MCF 10A (cell line): ENCODE measurements around the gene RBM20. TPM values are rescaled to one million over a fixed set of nuclear protein-coding genes. Genes with fewer than 3 reads are reported as not detected.

Experiments used
- BruUV-seq: library from RNA; stranded (reverse); fragments of 400-500 nt; replicated peaks from 2 replicates; lab custom pipeline; 2021; lab: Mats Ljungman, UMichigan
- CTCF ChIA-PET: fragments of 300-600 bp; sonication (Branson Sonifier 250); formaldehyde crosslinking; extraction: SDS; loops from one replicate; lab custom pipeline; 2021; ENCODE audit warnings: antibody characterized with exemption, inconsistent platforms; lab: Yijun Ruan, JAX
- POLR2A ChIA-PET: fragments of 300-600, 350-650 bp; sonication (Branson Sonifier 250); formaldehyde crosslinking; extraction: SDS; loops from one replicate; lab custom pipeline; 2020; ENCODE audit warnings: antibody characterized with exemption, inconsistent platforms; lab: Yijun Ruan, JAX
- DNase-seq: peaks from one replicate; pipeline ENCODE4 v3.0.0-alpha.2; 2018; ENCODE audit not compliant: unreplicated experiment
- H3K27ac Mint-ChIP-seq: one replicate; pipeline ENCODE4 v1.8.0; 2022; ENCODE audit warnings: mild to moderate bottlenecking, low read depth, mixed read lengths; ENCODE audit not compliant: unreplicated experiment
- H3K27me3 Mint-ChIP-seq: one replicate; pipeline ENCODE4 v1.8.0; 2022; ENCODE audit warnings: mixed read lengths; ENCODE audit not compliant: insufficient read depth, unreplicated experiment
- H3K36me3 Mint-ChIP-seq: one replicate; pipeline ENCODE4 v1.8.0; 2022; ENCODE audit warnings: mild to moderate bottlenecking, moderate library complexity, mixed read lengths; ENCODE audit not compliant: insufficient read depth, unreplicated experiment
- H3K4me1 Mint-ChIP-seq: one replicate; pipeline ENCODE4 v1.8.0; 2022; ENCODE audit warnings: mixed read lengths; ENCODE audit not compliant: insufficient read depth, unreplicated experiment
- H3K4me3 Mint-ChIP-seq: one replicate; pipeline ENCODE4 v1.8.0; 2022; ENCODE audit warnings: mild to moderate bottlenecking, moderate library complexity, mixed read lengths; ENCODE audit not compliant: unreplicated experiment
- H3K9me3 Mint-ChIP-seq: one replicate; pipeline ENCODE4 v1.8.0; 2022; ENCODE audit warnings: mixed read lengths; ENCODE audit not compliant: unreplicated experiment
- CTCF ChIP-seq: fragments of 200-600 bp; IDR thresholded peaks from one replicate; pipeline ENCODE4 v1.8.0; 2022; ENCODE audit warnings: antibody characterized with exemption, mild to moderate bottlenecking; ENCODE audit not compliant: unreplicated experiment
- intact Hi-C: fragments of 100-400 bp; cut with micrococcal nuclease; formaldehyde crosslinking; loops from 2 replicates; pipeline ENCODE4 v1.14.1; 2022
- total RNA-seq: library from RNA; stranded (reverse); gene quantifications from 2 replicates; pipeline ENCODE4 v1.2.3, GENCODE V29; 2022

RBM20 gene
- total RNA-seq, 1 experiment from 2014 or later, result not detected

GRCh38 chr10:110774069-110775019, 130.2 kb downstream of the RBM20 start:
- Mint-ChIP-seq H3K4me3 (no peak overlapping the region), H3K27ac (peak overlapping the region; percentile 94)

GRCh38 chr10:110775020-110775375, 130.9 kb downstream of the RBM20 start:
- CTCF ChIA-PET, result interaction anchor here (0.6 to 1.2 kb wide), 3 partner anchors 28 to 75 kb away, joined by 3 to 4 read pairs (median 3); no protein-coding TSS in a partner anchor
- DNase-seq, result peak; percentile 32
- H3K4me3 Mint-ChIP-seq, result no peak overlapping the region

More at GRCh38 chr10:110774069-110775019, 130.2 kb downstream of the RBM20 start:
- ChIA-PET CTCF (interaction anchor here (0.6 to 1.2 kb wide), 6 partner anchors 9 to 1530 kb away, joined by 3 to 4 read pairs (median 3); no protein-coding TSS in a partner anchor), POLR2A (interaction anchor here (0.6 to 2.6 kb wide), 25 partner anchors 13 to 375 kb away, joined by 3 to 18 read pairs (median 5); partner anchors contain the start of genes BBIP1 and PDCD4)
- Mint-ChIP-seq H3K4me1 (peaks cover 28% of the 10 kb centered on the region), H3K36me3 (no peaks in the 10 kb centered on the region), H3K27me3 (no peaks in the 10 kb centered on the region), H3K9me3 (no peaks in the 10 kb centered on the region)
- no TSS peak for BruUV-seq
- peak; percentile 89 for DNase-seq
- intact Hi-C loops, result no loop called here
- TF ChIP-seq CTCF, result no peak

GRCh38 chr10:110775406-110775805, 131.3 kb downstream of the RBM20 start:
- no peak for TF ChIP-seq CTCF
- Mint-ChIP-seq H3K4me3 (no peak overlapping the region), H3K9me3 (no peaks in the 10 kb centered on the region), H3K27me3 (no peaks in the 10 kb centered on the region), H3K27ac (peak overlapping the region; percentile 94), H3K4me1 (peaks cover 28% of the 10 kb centered on the region), H3K36me3 (no peaks in the 10 kb centered on the region)
- no TSS peak for BruUV-seq
- ChIA-PET CTCF (interaction anchor here (0.8 kb wide), 1 partner anchor 27 kb away, joined by 3 read pairs; no protein-coding TSS in a partner anchor), POLR2A (interaction anchor here (1.9 to 2.6 kb wide), 3 partner anchors 28 to 102 kb away, joined by 4 to 18 read pairs (median 12); partner anchors contain the start of gene PDCD4)
- no peak for DNase-seq
- intact Hi-C loops, result no loop called here

More at GRCh38 chr10:110775020-110775375, 130.9 kb downstream of the RBM20 start:
- BruUV-seq, result no TSS peak
- POLR2A ChIA-PET, result interaction anchor here (0.6 to 2.6 kb wide), 11 partner anchors 13 to 129 kb away, joined by 4 to 18 read pairs (median 8); partner anchors contain the start of gene PDCD4
- Mint-ChIP-seq H3K27ac (peak overlapping the region; percentile 94), H3K36me3 (no peaks in the 10 kb centered on the region), H3K4me1 (peaks cover 28% of the 10 kb centered on the region), H3K27me3 (no peaks in the 10 kb centered on the region), H3K9me3 (no peaks in the 10 kb centered on the region)
- intact Hi-C loops, result no loop called here
- no peak for TF ChIP-seq CTCF

- no peak for DNase-seq
- peaks cover 28% of the 10 kb centered on the region for H3K4me1 Mint-ChIP-seq
- no peaks in the 10 kb centered on the region for H3K9me3 Mint-ChIP-seq
- H3K27ac Mint-ChIP-seq, result no peak overlapping the region
- ChIA-PET CTCF (interaction anchor here (1.2 kb wide), 1 partner anchor 31 kb away, joined by 3 read pairs; no protein-coding TSS in a partner anchor), POLR2A (interaction anchor here (1.4 kb wide), 1 partner anchor 125 kb away, joined by 3 read pairs; no protein-coding TSS in a partner anchor)
- H3K4me3 Mint-ChIP-seq, result no peak overlapping the region
- TF ChIP-seq CTCF, result no peak
- intact Hi-C loops, result no loop called here
- no TSS peak for BruUV-seq
- no peaks in the 10 kb centered on the region for H3K36me3 Mint-ChIP-seq
- no peaks in the 10 kb centered on the region for H3K27me3 Mint-ChIP-seq
These were observed 132.9 kb downstream of the RBM20 start for GRCh38 chr10:110777017-110777416.
